ENCODE results near the gene ZNF410.

Gene ZNF410

DNA sequence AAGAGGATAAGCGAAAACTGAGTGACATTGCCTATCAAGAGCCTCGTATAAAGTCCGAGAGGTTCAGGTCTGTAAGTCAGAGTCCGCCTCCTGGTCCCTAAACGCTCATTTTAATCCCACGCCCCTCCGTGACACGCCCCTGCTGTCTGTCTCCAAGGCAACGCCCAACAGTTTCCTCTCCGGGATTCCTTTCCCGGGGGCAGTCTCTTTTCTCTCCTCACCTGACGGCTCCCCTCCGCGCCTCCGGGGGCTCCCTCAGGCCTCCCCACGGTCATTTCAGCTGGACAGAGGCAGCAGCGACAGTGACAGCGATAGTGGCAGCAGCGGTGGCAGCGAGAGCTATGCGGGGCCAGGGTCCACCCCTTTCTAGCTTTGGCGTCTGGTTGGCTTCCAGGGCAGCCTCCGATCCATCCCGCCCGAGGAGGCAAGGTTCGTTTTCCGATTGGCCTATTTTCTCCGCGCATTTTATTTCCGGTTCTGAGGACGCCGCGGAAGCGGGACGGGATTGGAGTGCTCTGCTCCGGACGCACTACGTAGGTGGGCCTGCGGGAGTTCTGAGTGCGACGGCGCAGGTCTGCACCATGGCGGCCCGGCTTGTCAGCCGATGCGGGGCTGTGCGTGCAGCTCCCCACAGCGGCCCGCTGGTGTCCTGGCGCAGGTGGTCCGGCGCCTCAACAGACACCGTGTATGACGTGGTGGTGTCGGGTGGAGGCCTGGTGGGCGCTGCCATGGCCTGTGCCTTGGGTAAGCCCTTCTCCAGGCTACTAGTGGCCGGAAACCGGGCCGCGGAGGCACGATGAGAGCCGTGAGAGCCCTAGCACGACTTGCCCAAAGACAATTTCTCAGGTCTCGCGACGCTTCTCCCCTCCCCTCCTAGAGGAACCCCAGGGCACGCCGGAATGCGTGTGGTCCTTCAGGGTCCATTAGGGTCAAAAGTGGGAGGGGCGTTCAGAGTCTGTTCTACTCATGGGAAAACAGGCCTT, 63.4 kb downstream of the ZNF410 start, which contains the start of the genes COQ6 and FAM161B:
TSS of gene COQ6 (plus strand) at position 551 of the 983 bp plus-strand sequence. CDS start at position 582, 31 bp downstream.
TSS of gene FAM161B (minus strand) at position 343 of the 983 bp plus-strand sequence. CDS start at position 275, 68 bp downstream.
- peak; percentile 45; the same call in 1 of the 2 replicates for TF ChIP-seq TCF12 (IDR thresholded peaks at IDR 0.05; ENCODE audit: low read depth)
- TF ChIP-seq EP300 (IDR thresholded peaks at IDR 0.05; ENCODE audit: borderline replicate concordance): no peak
- TF ChIP-seq YY1 (IDR thresholded peaks at IDR 0.05; ENCODE audit: low read depth): peak; percentile 91
- TF ChIP-seq, protein P1, sequence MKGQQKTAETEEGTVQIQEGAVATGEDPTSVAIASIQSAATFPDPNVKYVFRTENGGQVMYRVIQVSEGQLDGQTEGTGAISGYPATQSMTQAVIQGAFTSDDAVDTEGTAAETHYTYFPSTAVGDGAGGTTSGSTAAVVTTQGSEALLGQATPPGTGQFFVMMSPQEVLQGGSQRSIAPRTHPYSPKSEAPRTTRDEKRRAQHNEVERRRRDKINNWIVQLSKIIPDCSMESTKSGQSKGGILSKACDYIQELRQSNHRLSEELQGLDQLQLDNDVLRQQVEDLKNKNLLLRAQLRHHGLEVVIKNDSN (IDR thresholded peaks at IDR 0.05): no peak
- TF ChIP-seq CREB1 (IDR thresholded peaks at IDR 0.05; ENCODE audit: low read depth): peak; percentile 58
- no peak for TF ChIP-seq CEBPB (IDR thresholded peaks at IDR 0.05)
- TF ChIP-seq FOXM1 (IDR thresholded peaks at IDR 0.05; ENCODE audit: borderline replicate concordance, low read depth): 0 out of 2 replicates have a peak, but pooled peaks have one; percentile 13
- peak; percentile 8 for TF ChIP-seq TEAD4 (IDR thresholded peaks at IDR 0.05)
- no peak; the same call in 1 of the 2 replicates for TF ChIP-seq RAD21 (IDR thresholded peaks at IDR 0.05; ENCODE audit: low read depth)
- TF ChIP-seq ZBTB7A (IDR thresholded peaks at IDR 0.05; ENCODE audit: low read depth): no peak
- TF ChIP-seq, protein P2, sequence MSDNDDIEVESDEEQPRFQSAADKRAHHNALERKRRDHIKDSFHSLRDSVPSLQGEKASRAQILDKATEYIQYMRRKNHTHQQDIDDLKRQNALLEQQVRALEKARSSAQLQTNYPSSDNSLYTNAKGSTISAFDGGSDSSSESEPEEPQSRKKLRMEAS (IDR thresholded peaks at IDR 0.05): peak; percentile 54; the same call in 1 of the 2 replicates
- no peak for TF ChIP-seq NFIC (IDR thresholded peaks at IDR 0.05)
- TF ChIP-seq, protein P3, sequence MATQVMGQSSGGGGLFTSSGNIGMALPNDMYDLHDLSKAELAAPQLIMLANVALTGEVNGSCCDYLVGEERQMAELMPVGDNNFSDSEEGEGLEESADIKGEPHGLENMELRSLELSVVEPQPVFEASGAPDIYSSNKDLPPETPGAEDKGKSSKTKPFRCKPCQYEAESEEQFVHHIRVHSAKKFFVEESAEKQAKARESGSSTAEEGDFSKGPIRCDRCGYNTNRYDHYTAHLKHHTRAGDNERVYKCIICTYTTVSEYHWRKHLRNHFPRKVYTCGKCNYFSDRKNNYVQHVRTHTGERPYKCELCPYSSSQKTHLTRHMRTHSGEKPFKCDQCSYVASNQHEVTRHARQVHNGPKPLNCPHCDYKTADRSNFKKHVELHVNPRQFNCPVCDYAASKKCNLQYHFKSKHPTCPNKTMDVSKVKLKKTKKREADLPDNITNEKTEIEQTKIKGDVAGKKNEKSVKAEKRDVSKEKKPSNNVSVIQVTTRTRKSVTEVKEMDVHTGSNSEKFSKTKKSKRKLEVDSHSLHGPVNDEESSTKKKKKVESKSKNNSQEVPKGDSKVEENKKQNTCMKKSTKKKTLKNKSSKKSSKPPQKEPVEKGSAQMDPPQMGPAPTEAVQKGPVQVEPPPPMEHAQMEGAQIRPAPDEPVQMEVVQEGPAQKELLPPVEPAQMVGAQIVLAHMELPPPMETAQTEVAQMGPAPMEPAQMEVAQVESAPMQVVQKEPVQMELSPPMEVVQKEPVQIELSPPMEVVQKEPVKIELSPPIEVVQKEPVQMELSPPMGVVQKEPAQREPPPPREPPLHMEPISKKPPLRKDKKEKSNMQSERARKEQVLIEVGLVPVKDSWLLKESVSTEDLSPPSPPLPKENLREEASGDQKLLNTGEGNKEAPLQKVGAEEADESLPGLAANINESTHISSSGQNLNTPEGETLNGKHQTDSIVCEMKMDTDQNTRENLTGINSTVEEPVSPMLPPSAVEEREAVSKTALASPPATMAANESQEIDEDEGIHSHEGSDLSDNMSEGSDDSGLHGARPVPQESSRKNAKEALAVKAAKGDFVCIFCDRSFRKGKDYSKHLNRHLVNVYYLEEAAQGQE (IDR thresholded peaks at IDR 0.05; ENCODE audit: low read depth): peak; percentile 49; the same call in 1 of the 2 replicates
- peak; percentile 94 for TF ChIP-seq TAF1 (IDR thresholded peaks at IDR 0.05; ENCODE audit: low read depth)
- TF ChIP-seq EGR1 (IDR thresholded peaks at IDR 0.05): no peak; the same call in 1 of the 2 replicates

DNA sequence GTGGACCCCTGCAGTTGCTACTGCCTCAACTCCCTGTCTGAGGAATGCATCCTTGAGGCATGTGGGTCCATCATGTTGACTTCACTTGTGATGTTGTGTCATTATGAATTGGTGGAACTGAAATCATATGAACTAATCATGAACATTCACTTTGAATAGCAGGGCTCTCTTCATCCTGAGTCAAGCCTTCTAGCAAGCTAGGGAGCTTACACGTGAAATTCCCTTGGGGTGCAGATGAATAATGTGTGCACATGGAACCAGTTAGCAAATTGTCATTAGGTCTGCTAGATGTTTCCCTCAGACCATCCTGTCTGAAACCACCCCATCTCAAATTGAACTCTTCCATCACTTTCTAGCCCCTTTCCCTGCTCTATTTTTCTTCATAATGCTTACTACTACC, 67.1 kb downstream of the ZNF410 start:
- TF ChIP-seq, protein P3 (IDR thresholded peaks at IDR 0.05; ENCODE audit: low read depth): no peak
- no peak for TF ChIP-seq YY1 (IDR thresholded peaks at IDR 0.05; ENCODE audit: low read depth)
- TF ChIP-seq, protein P2 (IDR thresholded peaks at IDR 0.05): no peak
- no peak for TF ChIP-seq CEBPB (IDR thresholded peaks at IDR 0.05)
- TF ChIP-seq EP300 (IDR thresholded peaks at IDR 0.05; ENCODE audit: borderline replicate concordance): no peak
- TF ChIP-seq TAF1 (IDR thresholded peaks at IDR 0.05; ENCODE audit: low read depth): no peak
- TF ChIP-seq FOXM1 (IDR thresholded peaks at IDR 0.05; ENCODE audit: borderline replicate concordance, low read depth): no peak
- TF ChIP-seq TEAD4 (IDR thresholded peaks at IDR 0.05): no peak
- no peak for TF ChIP-seq EGR1 (IDR thresholded peaks at IDR 0.05)
- no peak for TF ChIP-seq CREB1 (IDR thresholded peaks at IDR 0.05; ENCODE audit: low read depth)
- TF ChIP-seq TCF12 (IDR thresholded peaks at IDR 0.05; ENCODE audit: low read depth): no peak

DNA sequence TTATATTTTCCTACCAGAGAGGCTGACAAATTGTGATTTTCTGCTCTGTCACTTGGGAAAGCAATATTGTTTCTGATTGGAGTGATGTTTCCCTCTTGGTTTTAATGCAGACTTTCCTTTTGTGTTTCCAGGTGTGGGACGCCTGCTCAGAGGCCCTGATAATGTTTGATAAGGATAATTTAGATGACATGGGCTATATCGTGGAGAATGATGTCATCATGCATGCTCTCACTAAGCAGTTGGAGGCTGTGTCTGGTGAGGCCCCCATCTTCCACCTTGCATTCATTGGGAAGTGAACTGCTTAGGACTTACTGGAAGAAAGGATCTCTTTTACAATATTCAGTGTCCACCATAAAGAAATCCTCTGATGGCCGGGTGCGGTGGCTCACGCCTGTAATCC, 69.0 kb downstream of the ZNF410 start:
- TF ChIP-seq CEBPB (IDR thresholded peaks at IDR 0.05): no peak
- TF ChIP-seq YY1 (IDR thresholded peaks at IDR 0.05; ENCODE audit: low read depth): no peak
- no peak for TF ChIP-seq NFIC (IDR thresholded peaks at IDR 0.05)
- TF ChIP-seq ZBTB7A (IDR thresholded peaks at IDR 0.05; ENCODE audit: low read depth): no peak
- TF ChIP-seq TEAD4 (IDR thresholded peaks at IDR 0.05): no peak
- no peak for TF ChIP-seq TAF1 (IDR thresholded peaks at IDR 0.05; ENCODE audit: low read depth)
- TF ChIP-seq RAD21 (IDR thresholded peaks at IDR 0.05; ENCODE audit: low read depth): no peak
- no peak for TF ChIP-seq EGR1 (IDR thresholded peaks at IDR 0.05)
- no peak for TF ChIP-seq EP300 (IDR thresholded peaks at IDR 0.05; ENCODE audit: borderline replicate concordance)
- no peak for TF ChIP-seq CREB1 (IDR thresholded peaks at IDR 0.05; ENCODE audit: low read depth)
- no peak for TF ChIP-seq FOXM1 (IDR thresholded peaks at IDR 0.05; ENCODE audit: borderline replicate concordance, low read depth)
- TF ChIP-seq, protein P1 (IDR thresholded peaks at IDR 0.05): no peak
- TF ChIP-seq, protein P2 (IDR thresholded peaks at IDR 0.05): no peak
- TF ChIP-seq, protein P3 (IDR thresholded peaks at IDR 0.05; ENCODE audit: low read depth): no peak
- TF ChIP-seq TCF12 (IDR thresholded peaks at IDR 0.05; ENCODE audit: low read depth): no peak
